Measurements from ENCODE around the gene GPR37L1.
"Not testable (repeated sequence)": the region's sequence is repeated elsewhere in the genome, so short reads cannot be mapped to it uniquely, and the experiment has no call there.

The GPR37L1 gene

GRCh38 chr1:202156590-202156989 lies 33.9 kb downstream of the GPR37L1 start:
- DNase-seq = no peak

- no peak for DNase-seq
Measured at GRCh38 chr1:202157945-202158344, 35.2 kb downstream of the GPR37L1 start.

GRCh38 chr1:202158810-202159533 lies 36.3 kb downstream of the GPR37L1 start:
- DNase-seq = no peak

- no peak for DNase-seq
Measured at GRCh38 chr1:202159534-202160371, 37.0 kb downstream of the GPR37L1 start.

- no peak for DNase-seq
Measured at GRCh38 chr1:202160377-202160940, 37.7 kb downstream of the GPR37L1 start, which contains the start of gene PTPN7. Gene PTPN7 (minus strand): TSS chr1:202160602. CDS start chr1:202159402, 1,200 bp downstream.

- no peak for DNase-seq
Measured at GRCh38 chr1:202161151-202162046, 38.7 kb downstream of the GPR37L1 start.

- no peak for DNase-seq
Measured at GRCh38 chr1:202162047-202162417, 39.3 kb downstream of the GPR37L1 start.

- no peak for DNase-seq
Measured at GRCh38 chr1:202162418-202163280, 39.9 kb downstream of the GPR37L1 start.

- DNase-seq = no peak
Measured at GRCh38 chr1:202163281-202164270, 40.9 kb downstream of the GPR37L1 start.

- DNase-seq = no peak
Measured at GRCh38 chr1:202164271-202165037, 41.7 kb downstream of the GPR37L1 start.

- DNase-seq = no peak
Measured at GRCh38 chr1:202165267-202165941, 42.7 kb downstream of the GPR37L1 start.

- DNase-seq = no peak
Measured at GRCh38 chr1:202165942-202166843, 43.5 kb downstream of the GPR37L1 start.

- not testable (repeated sequence) for DNase-seq
Measured at GRCh38 chr1:202167054-202167453, 44.3 kb downstream of the GPR37L1 start.

- DNase-seq = no peak
Measured at GRCh38 chr1:202167708-202168415, 45.1 kb downstream of the GPR37L1 start.

GRCh38 chr1:202168861-202169260 lies 46.1 kb downstream of the GPR37L1 start:
- no peak for DNase-seq

- no peak for DNase-seq
Measured at GRCh38 chr1:202170726-202171125, 48.0 kb downstream of the GPR37L1 start.

Data from SW 1271 (cell line).